Gastroesophageal sphincter (tissue), 2 donors: Measurements from ENCODE around the gene PIP5K1B.

Experiments
- EP300 ChIP-seq: sonication (generic); formaldehyde crosslinking; IDR thresholded peaks from one replicate; pipeline ENCODE4 v1.6.1; 2017; ENCODE audit warnings: antibody characterized with exemption, mild to moderate bottlenecking
- POLR2AphosphoS5 ChIP-seq: sonication (generic); formaldehyde crosslinking; IDR thresholded peaks from one replicate; pipeline ENCODE4 v1.6.1; 2017; ENCODE audit warnings: antibody characterized with exemption

- TF ChIP-seq EP300 (no peak), POLR2AphosphoS5 (no peak)
These were observed 341.7 kb downstream of the PIP5K1B start for GRCh38 chr9:69046723-69047122.
